ENCODE data around the gene IL17D. TPM values are rescaled to one million over a fixed set of nuclear protein-coding genes. Genes with fewer than 3 reads are reported as not detected.

The IL17D gene
- total RNA-seq, 1 donor from 2014 or later, result 5.4 TPM

DNA sequence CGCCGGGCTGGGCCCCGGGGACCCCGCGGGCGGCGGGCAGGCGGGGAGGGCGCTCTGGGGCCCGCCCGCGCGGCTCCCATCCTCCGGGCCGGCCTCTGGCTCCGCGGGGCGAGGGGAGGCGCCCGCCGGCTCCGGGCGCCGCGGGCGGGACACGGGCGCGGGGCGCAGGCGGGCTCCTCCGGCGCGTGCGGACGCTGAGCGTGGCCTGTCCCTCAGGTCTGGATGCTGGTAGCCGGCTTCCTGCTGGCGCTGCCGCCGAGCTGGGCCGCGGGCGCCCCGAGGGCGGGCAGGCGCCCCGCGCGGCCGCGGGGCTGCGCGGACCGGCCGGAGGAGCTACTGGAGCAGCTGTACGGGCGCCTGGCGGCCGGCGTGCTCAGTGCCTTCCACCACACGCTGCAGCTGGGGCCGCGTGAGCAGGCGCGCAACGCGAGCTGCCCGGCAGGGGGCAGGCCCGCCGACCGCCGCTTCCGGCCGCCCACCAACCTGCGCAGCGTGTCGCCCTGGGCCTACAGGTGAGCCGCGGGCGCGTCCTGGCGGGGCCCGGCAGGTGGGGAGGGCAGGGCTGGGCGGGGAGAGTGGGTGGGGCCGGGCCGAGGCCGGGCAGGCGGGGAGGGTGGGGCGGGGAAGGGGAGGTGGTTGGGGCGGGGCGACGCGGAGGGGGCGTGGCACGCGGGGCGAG is 420 bp downstream of the IL17D start:
- H3K36me3 Mint-ChIP-seq, result no peaks in the 10 kb centered on the region
- DNase-seq (ENCODE audit: low spot score in 2 of 2, unreplicated experiment in 2 of 2), result peak; percentile 74 to 85
- H3K4me3 Mint-ChIP-seq, result no peak overlapping the region
- H3K27me3 Mint-ChIP-seq (ENCODE audit: low read depth), result peaks cover 4% of the 10 kb centered on the region
- TF ChIP-seq, protein P1, sequence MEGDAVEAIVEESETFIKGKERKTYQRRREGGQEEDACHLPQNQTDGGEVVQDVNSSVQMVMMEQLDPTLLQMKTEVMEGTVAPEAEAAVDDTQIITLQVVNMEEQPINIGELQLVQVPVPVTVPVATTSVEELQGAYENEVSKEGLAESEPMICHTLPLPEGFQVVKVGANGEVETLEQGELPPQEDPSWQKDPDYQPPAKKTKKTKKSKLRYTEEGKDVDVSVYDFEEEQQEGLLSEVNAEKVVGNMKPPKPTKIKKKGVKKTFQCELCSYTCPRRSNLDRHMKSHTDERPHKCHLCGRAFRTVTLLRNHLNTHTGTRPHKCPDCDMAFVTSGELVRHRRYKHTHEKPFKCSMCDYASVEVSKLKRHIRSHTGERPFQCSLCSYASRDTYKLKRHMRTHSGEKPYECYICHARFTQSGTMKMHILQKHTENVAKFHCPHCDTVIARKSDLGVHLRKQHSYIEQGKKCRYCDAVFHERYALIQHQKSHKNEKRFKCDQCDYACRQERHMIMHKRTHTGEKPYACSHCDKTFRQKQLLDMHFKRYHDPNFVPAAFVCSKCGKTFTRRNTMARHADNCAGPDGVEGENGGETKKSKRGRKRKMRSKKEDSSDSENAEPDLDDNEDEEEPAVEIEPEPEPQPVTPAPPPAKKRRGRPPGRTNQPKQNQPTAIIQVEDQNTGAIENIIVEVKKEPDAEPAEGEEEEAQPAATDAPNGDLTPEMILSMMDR (IDR thresholded peaks at IDR 0.05; ENCODE audit: unreplicated experiment), result peak; percentile 54
- H3K4me1 Mint-ChIP-seq, result peaks cover 25% of the 10 kb centered on the region
- no peak overlapping the region for H3K27ac Mint-ChIP-seq
- H3K9me3 Mint-ChIP-seq, result no peaks in the 10 kb centered on the region

DNA sequence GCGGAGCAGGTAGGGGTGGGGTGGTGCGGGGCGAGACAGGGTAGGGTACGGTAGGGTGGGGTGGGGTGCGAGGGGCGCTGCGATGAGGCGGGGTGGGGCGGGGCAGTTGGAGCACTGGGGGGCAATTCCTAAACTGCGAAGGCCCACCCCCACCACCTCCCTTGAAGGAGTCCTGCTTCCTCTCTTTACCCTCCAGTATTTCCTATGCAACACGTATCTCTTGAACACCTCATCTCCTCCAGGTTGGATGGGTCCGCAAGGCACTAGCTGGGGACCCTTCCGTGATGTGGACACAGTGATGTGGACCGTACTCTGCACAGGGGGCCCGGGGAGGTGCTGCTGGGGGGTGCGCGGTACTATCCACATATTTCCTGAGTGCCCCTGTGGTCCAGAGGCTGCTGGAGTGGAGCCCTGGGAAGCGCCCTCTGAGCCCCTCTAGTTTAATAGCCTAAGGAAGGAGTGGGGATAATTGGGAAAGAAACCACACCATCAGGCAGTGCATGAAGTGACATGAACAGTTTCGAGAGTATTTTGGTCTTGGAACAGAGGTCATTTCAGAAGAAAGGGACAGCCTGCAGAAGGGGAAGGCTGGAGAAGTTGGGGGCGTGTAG is 1.1 kb downstream of the IL17D start:
- peak overlapping the region; percentile 69 for H3K4me3 Mint-ChIP-seq
- no peak for DNase-seq (ENCODE audit: low spot score in 2 of 2, unreplicated experiment in 2 of 2)
- H3K27me3 Mint-ChIP-seq (ENCODE audit: low read depth), result peaks cover 4% of the 10 kb centered on the region
- TF ChIP-seq, protein P1 (IDR thresholded peaks at IDR 0.05; ENCODE audit: unreplicated experiment), result peak; percentile 1
- no peaks in the 10 kb centered on the region for H3K9me3 Mint-ChIP-seq
- H3K4me1 Mint-ChIP-seq, result peaks cover 25% of the 10 kb centered on the region
- H3K27ac Mint-ChIP-seq, result peak overlapping the region; percentile 80
- no peaks in the 10 kb centered on the region for H3K36me3 Mint-ChIP-seq

DNA sequence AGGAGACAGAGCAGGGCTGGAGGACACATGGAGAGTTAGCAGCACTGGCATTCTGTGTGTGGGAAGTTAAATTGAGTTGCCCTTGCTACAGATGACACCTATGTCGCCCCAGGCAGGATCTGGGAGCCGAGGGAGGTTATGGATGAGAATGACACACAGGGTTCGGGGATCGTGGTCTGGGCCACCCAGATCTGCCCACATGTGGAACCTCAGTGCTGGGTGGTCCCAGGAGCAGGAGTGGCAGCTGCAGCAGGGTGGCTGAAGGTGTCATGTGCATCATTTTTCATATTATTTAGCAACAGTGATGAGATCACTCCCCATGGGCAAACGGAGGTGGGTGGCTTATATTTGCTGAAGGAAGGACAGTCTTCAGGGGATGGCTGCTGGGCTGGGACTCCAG is 3.2 kb downstream of the IL17D start:
- TF ChIP-seq, protein P1 (IDR thresholded peaks at IDR 0.05; ENCODE audit: unreplicated experiment), result no peak
- DNase-seq (ENCODE audit: low spot score in 2 of 2, unreplicated experiment in 2 of 2), result no peak
- no peak overlapping the region for H3K27ac Mint-ChIP-seq
- H3K27me3 Mint-ChIP-seq (ENCODE audit: low read depth), result peaks cover 4% of the 10 kb centered on the region
- no peak overlapping the region for H3K4me3 Mint-ChIP-seq
- no peaks in the 10 kb centered on the region for H3K36me3 Mint-ChIP-seq
- H3K4me1 Mint-ChIP-seq, result peaks cover 13% of the 10 kb centered on the region
- H3K9me3 Mint-ChIP-seq, result no peaks in the 10 kb centered on the region

DNA sequence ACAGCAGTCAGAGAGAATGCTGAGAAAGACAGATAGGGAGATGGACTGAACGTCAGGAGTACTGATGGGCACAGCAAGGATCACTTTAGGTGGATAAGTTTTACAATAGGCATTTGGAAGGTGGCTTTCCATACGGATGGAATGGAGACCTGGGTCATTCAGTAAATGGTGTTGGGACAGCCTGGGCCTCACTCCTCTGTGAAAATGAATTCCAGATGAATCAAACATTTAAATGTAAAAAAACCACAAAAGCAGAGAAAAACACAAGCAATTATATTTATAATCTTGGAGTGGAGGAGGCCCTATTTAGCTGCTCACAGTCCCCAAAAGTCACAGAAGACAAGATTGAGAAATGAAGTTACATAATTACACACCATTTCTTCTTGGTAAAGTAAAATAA is 4.7 kb downstream of the IL17D start:
- Mint-ChIP-seq H3K27me3 (ENCODE audit: low read depth) (peaks cover 4% of the 10 kb centered on the region), H3K36me3 (no peaks in the 10 kb centered on the region), H3K9me3 (no peaks in the 10 kb centered on the region), H3K4me1 (peaks cover 5% of the 10 kb centered on the region), H3K27ac (no peak overlapping the region), H3K4me3 (no peak overlapping the region)
- TF ChIP-seq, protein P1 (IDR thresholded peaks at IDR 0.05; ENCODE audit: unreplicated experiment), result no peak
- no peak for DNase-seq (ENCODE audit: low spot score in 2 of 2, unreplicated experiment in 2 of 2)

DNA sequence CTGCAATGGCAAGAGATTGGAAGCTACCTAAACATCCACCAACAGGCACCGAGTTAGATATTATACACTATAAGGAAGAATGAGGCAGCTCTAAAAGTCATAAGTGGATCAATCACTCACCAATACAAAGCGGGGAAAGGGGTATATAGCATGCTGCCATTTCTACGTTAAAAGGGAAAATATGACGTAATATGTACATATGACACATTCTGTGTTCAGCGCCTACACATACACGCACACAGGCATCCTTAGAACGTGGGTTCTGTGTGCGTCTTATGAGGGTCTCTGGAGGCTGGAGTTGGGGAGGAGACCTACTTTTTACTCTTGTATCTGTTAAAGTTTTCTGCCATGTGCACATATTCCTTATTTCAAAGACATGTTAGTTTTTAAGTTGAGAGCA is 5.9 kb downstream of the IL17D start:
- Mint-ChIP-seq H3K4me3 (no peak overlapping the region), H3K36me3 (no peaks in the 10 kb centered on the region), H3K9me3 (no peaks in the 10 kb centered on the region), H3K4me1 (peaks cover 9% of the 10 kb centered on the region), H3K27ac (no peak overlapping the region), H3K27me3 (ENCODE audit: low read depth) (peaks cover 4% of the 10 kb centered on the region)
- DNase-seq (ENCODE audit: low spot score in 2 of 2, unreplicated experiment in 2 of 2), result no peak
- TF ChIP-seq, protein P1 (IDR thresholded peaks at IDR 0.05; ENCODE audit: unreplicated experiment), result no peak
